Esophagus muscularis mucosa (tissue), 4 donors: ENCODE results near the gene PEX26.

Experiments used
- EP300 ChIP-seq: sonication (generic); formaldehyde crosslinking; IDR thresholded peaks from one replicate; pipeline ENCODE4 v1.6.1; 2017; ENCODE audit warnings: antibody characterized with exemption
- POLR2A ChIP-seq: fragments of 450-650 bp; IDR thresholded peaks from one replicate; pipeline ENCODE4 v1.6.1; 2017; ENCODE audit warnings: antibody characterized with exemption, moderate library complexity, mild to moderate bottlenecking, low read depth
- TF ChIP-seq, protein P1 (sequence below), 3 experiments: fragments of 200-600 bp in 2 of 3; fragments of 450-650 bp in 1 of 3; sonication (generic) in 2 of 3; IDR thresholded peaks; one replicate each; pipeline ENCODE4 v1.5.1; 2017 to 2019; ENCODE audit warnings: antibody characterized with exemption in 3 of 3, mild to moderate bottlenecking in 2 of 3, moderate library complexity in 1 of 3

DNA sequence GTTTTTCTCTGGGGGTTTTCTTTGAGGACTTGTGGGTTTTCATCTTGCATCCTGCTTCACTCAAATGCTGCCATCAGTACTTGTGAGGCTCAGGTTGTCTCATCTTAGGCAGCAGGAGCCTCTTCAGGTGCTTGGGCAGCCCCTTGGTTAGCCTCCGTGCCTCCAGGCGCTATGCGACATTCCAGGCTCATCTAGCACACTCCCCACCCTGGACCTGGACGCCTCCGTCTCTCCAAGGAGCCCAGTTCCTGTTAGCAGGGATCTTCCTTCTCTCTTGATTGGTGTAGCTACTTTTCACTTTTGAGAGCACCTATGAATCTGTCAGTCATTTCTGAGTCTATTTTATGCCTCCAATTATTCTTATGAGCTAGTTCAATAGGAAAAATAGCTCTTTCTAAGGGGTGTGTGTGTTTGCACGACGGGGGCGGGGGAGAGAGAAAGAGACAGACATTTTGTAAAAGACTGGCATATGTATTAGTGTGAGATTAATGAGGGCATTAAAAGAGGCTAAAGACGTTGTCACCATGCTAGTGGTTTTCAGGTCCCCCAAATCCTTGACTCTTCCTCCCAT is 40.6 kb downstream of the PEX26 start:
- TF ChIP-seq POLR2A, result no peak
- no peak for TF ChIP-seq EP300
- TF ChIP-seq, protein P1, sequence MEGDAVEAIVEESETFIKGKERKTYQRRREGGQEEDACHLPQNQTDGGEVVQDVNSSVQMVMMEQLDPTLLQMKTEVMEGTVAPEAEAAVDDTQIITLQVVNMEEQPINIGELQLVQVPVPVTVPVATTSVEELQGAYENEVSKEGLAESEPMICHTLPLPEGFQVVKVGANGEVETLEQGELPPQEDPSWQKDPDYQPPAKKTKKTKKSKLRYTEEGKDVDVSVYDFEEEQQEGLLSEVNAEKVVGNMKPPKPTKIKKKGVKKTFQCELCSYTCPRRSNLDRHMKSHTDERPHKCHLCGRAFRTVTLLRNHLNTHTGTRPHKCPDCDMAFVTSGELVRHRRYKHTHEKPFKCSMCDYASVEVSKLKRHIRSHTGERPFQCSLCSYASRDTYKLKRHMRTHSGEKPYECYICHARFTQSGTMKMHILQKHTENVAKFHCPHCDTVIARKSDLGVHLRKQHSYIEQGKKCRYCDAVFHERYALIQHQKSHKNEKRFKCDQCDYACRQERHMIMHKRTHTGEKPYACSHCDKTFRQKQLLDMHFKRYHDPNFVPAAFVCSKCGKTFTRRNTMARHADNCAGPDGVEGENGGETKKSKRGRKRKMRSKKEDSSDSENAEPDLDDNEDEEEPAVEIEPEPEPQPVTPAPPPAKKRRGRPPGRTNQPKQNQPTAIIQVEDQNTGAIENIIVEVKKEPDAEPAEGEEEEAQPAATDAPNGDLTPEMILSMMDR (IDR thresholded peaks at IDR 0.05), result no peak
